Measurements from ENCODE around the gene FKBP15.

DNA sequence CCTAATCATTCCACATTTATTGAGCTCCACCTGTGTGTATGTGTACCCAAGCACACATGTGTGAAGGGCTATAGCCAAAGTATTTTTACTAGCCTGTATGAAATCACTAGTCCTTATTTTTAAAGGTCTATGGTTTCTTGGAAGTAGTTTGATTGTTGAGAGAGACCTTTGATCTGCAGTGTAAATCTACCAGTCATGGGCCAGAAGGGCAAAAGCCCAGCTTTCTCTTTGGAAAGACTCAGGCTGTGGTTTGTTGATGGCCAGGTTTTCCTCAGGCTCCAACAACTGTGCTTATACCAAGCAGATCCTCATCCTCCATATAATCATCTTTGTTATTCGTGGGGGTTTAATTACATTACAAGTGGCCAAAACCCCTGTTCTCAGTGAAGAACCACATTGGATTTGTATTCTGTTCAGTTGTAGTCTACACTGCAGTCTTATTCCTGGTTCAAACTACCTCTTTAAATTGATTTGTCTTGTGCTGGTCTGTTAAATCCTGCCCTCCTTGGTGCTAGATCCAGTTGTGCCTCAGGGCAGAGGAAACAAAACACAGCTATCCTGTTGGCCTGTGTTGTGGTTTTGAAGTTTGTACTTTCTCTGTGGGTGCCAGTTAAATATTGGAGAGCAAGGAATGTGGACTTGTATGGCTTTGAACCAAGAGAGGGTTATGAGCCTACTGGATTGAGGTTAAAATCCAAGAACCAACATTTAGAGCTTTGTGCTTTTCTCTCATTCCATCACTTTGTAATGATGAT is 41.0 kb upstream of the FKBP15 start:
- TF ChIP-seq POLR2AphosphoS5 (IDR thresholded peaks at IDR 0.05) (no peak), EP300 (IDR thresholded peaks at IDR 0.05) (no peak), POLR2A (IDR thresholded peaks at IDR 0.05) (no peak)
- TF ChIP-seq, protein P1, sequence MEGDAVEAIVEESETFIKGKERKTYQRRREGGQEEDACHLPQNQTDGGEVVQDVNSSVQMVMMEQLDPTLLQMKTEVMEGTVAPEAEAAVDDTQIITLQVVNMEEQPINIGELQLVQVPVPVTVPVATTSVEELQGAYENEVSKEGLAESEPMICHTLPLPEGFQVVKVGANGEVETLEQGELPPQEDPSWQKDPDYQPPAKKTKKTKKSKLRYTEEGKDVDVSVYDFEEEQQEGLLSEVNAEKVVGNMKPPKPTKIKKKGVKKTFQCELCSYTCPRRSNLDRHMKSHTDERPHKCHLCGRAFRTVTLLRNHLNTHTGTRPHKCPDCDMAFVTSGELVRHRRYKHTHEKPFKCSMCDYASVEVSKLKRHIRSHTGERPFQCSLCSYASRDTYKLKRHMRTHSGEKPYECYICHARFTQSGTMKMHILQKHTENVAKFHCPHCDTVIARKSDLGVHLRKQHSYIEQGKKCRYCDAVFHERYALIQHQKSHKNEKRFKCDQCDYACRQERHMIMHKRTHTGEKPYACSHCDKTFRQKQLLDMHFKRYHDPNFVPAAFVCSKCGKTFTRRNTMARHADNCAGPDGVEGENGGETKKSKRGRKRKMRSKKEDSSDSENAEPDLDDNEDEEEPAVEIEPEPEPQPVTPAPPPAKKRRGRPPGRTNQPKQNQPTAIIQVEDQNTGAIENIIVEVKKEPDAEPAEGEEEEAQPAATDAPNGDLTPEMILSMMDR (IDR thresholded peaks at IDR 0.05), result no peak

Measured in upper lobe of left lung (tissue), 4 donors.